GM19351 (cell line): ENCODE measurements around the gene ATG2A.

Experiments used
- ATAC-seq: cut with Tn5 transposase; IDR thresholded peaks from one replicate; pipeline ENCODE4 v1.9.1; 2021; ENCODE audit warnings: mild to moderate bottlenecking, moderate library complexity; ENCODE audit not compliant: unreplicated experiment

Gene ATG2A

GRCh38 chr11:64874308-64875240 lies 42.4 kb downstream of the ATG2A start:
- no peak for ATAC-seq

- no peak for ATAC-seq
These were observed 44.1 kb downstream of the ATG2A start for GRCh38 chr11:64872790-64873488.

- no peak for ATAC-seq
These were observed 45.5 kb downstream of the ATG2A start for GRCh38 chr11:64871492-64871891.

- ATAC-seq = no peak
These were observed 46.0 kb downstream of the ATG2A start for GRCh38 chr11:64870893-64871466.

GRCh38 chr11:64870176-64870892 lies 46.7 kb downstream of the ATG2A start:
- no peak for ATAC-seq

GRCh38 chr11:64869571-64870175 lies 47.3 kb downstream of the ATG2A start:
- no peak for ATAC-seq

GRCh38 chr11:64868904-64869570 lies 48.0 kb downstream of the ATG2A start:
- ATAC-seq = no peak

GRCh38 chr11:64867748-64868462 lies 49.1 kb downstream of the ATG2A start:
- no peak for ATAC-seq

GRCh38 chr11:64866173-64866491 lies 50.9 kb downstream of the ATG2A start:
- no peak for ATAC-seq

- no peak for ATAC-seq
These were observed 51.5 kb downstream of the ATG2A start for GRCh38 chr11:64865286-64866172.

GRCh38 chr11:64864473-64865285 lies 52.3 kb downstream of the ATG2A start:
- no peak for ATAC-seq

- ATAC-seq = no peak
These were observed 52.9 kb downstream of the ATG2A start for GRCh38 chr11:64864135-64864472.

- no peak for ATAC-seq
These were observed 53.5 kb downstream of the ATG2A start for GRCh38 chr11:64863391-64864060.

GRCh38 chr11:64862987-64863390 lies 54.0 kb downstream of the ATG2A start:
- no peak for ATAC-seq

GRCh38 chr11:64861227-64861975 lies 55.6 kb downstream of the ATG2A start:
- ATAC-seq = no peak

- peak; percentile 86 for ATAC-seq
These were observed 57.2 kb downstream of the ATG2A start for GRCh38 chr11:64859542-64860414.
